HK-2 (cell line): ENCODE measurements around the gene POLD2.

Source experiments
- DNase-seq: peaks from one replicate; pipeline ENCODE4 v3.0.0-alpha.2; 2018; ENCODE audit not compliant: unreplicated experiment

Gene POLD2

DNA sequence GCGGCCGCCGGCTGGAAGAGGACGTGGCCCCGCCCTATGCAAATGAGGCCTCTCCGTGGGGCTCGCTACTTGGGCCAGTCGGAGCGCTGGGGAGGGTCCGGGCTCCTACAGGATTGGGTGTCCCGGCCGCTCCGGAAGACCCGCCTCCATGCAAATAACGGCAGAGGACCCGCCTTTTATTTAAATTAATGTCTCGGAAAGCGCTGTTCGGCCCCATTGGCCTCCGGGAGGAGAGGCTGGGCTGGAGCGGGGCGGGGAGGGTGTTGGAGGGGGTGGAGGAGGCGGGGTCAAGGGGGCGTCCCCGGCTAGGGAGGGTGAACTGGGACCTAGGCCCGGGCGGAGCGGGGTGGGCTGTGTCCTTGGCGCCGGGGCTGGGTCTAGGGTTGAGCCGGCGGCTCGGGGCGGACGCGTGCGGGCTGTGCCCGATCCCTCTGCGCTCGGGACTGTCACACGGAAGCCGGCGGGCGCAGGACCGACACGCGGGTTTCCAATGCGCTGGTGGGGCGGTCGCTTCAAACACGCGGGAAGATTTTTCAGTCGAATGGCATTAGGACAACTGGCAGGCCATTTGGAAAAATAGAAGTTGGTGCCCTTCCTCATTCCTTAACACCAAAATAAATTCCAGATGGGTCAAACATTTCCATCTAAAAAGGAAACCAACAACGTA is 40.7 kb downstream of the POLD2 start:
- peak; percentile 99 for DNase-seq

DNA sequence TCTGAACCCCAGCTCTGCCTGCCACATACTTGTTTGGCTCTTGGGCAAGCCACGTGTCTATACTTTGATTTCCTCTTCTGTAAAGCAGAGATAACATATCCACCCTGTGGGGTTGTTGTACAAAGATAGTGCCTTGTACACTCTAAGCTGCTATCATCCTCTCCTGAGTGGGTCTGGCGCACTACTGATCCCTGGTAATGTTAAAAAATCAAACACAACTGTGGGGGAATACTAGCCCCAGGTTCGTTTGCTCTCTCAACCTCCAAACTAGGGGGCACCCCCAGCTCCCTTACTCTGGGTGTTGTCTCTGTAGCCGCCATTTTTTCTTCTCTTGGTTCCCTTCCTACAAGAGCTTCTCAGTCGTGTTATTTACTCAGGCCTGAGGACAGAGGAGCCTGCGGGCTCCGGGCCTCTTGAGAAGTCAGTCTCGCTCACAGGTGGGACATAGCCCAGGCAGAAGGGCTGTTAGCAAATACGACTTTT is 42.0 kb downstream of the POLD2 start:
- no peak for DNase-seq

DNA sequence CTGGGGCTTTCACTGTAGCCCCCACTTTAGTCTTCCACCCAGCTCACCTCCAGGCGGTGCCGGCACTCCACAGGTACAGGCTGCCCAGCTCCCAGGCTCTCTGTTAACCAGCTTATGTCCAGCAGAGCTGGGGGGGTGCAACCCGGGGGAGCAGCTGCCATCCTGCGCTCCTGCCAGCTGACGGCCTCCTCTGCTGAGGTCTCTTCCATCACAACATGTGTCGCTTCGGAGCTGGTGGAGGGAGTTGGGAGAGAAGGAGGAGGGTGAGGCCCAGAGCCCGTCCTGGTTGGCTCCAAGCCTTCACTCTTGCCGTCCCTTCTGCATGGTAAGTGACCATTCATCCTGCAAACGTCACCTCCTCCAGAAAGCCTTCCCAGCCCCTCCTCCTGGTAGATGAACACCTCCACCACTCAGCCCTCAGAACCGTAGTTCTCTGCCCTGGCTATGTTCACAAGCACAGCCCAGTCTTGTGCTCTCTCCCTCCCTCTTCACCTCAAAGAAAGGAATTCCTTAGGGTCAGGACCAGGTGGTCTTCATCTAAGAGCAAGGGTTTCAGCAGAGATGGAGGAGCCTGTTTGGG is 42.6 kb downstream of the POLD2 start:
- DNase-seq: no peak

DNA sequence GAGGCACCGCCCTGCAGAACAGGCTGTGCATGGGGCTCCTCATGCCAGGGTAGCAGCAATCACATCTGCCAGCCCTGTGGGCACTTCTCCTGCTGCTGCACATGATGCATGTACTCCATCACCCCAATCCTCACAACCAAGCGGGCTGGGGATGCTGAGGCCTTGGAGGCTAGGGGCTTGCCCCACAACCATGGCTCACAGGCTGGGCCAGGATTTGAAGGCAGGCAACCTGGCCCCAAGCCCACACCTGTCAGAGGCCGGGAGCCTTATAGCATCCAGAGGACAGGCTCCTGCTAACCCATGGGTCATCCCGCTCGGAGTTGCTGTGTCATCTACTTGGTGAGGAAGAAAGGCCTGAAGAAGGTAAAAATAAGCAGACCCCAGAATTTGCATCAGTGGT is 43.2 kb downstream of the POLD2 start:
- DNase-seq: no peak

DNA sequence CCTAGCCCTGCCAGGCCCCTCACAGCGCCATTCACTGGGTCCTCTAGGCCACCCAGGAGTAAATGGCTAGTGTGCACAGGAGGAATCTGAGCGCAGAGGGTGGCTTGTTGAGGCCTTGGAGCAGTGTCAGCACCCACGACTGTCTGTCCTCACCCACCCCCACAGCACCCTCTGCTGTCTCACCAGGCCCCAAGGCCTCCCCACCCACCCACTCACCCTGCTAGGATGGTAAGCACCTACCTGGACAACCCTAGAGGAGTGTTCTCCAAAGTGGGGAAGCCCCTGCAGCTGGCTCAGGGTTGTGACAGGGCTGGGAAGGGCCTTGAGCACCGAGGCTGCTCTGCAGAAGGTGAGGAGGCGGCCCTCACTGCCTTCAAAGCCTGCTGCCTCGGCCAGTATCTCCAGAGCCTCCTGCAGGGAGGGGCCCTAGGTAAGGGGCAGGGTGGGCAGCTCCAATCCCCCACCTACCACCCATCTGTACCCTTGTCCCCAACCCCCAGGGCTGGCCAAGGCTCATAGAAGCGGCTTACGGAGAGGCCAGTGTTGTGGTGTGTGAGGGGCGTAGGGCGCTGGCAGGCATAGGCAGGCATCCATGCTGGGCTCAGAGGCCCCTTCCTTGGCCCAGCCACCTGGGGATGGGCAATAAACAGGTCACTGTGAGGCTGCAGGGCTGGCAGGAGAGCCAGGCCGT is 43.9 kb downstream of the POLD2 start:
- DNase-seq: no peak

DNA sequence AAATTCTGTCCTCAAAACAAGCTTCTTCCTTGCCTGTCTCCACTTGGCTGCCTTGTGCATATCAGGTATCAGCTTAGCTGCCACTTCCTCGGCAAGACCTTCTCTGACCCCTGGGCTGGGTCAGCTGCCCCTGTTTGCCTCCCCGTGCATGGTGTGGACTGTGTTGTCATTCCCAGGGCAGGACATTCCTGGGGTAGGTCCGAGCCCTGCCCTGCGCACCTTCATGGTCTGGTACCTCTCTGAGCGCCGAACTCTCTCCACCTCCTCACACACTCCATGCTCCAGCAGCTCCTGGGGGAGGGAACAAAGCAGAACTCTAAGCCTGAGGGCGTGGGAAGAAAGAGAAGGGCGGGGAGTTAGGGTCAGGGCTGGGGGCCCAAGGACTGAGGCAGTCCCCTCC is 44.8 kb downstream of the POLD2 start:
- DNase-seq: peak; percentile 71

DNA sequence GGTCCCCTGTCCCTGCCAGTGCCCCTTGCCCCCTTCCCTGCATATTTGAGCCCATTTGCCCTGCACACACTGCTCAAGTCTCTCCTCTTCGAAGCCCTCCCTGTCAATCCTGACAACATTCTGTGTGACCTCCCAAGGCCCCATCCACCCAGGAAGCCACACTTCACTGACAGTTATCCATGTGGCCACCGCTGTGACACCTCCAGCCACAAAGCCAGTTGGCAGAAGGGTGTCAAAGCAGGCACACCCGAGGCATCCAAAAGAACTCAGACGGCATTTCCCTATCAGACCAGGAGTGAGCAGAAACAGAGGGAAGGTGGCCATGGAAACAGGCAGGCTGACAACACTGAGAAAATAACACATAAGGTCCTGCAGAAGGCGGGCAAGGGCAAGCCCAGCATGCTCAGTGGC is 45.7 kb downstream of the POLD2 start:
- DNase-seq: no peak

DNA sequence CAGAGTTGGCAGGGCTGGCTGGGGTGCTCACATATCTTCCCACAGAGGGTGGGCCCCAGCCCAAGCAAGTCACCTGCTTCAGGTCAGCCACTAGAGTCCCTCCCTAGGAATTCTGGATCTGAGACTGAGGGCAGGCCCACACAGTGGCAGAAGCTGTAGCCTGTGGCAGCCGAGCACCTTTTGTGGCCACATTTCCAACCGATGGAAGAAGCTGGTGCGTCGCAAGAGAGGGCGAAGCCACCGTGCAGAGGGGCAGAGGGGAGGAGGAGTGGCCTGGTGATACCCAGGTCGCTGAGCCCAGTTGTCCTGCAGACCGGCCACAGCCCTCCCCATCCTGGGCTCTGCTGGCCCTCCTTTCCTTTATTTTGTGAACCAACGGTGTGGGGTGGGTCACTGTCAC is 46.3 kb downstream of the POLD2 start:
- DNase-seq: no peak

DNA sequence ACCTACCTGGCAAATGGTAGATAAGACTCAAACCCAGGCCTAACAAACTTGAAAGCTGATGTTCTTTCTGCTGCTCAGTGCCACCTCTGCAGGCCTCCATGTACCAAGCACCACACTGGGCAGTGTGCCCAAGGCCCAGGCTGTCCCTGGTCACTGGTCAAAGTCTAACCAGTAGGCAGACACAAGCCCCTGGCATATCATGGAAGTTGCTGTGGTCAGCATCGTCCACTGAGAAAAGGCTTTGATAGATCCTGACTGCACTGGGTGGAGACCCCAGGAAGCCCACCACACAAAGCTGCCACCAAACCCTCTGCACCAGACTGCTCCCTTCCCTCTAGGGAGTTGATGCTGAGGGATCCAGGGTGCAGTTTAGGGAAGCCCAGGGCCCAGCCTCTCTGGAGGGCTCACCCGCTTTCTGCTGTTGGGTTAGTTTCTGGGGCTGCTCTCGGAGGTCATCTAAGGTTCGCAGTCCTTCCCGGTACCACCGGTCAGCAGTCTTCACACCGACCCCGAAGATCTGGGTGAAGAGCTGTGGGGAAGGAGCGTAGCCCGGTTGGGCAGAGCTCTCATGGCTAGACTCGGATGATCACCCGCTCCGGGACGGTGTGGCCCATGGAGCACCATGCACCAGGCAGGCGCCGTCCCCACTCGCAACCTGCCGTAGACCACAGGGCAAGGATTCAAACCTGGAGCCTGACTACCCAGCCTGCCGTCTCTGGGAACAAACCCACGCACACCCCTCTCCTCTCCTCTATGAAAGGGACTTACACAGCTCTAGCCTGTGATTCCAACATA is 47.0 kb downstream of the POLD2 start:
- no peak for DNase-seq

DNA sequence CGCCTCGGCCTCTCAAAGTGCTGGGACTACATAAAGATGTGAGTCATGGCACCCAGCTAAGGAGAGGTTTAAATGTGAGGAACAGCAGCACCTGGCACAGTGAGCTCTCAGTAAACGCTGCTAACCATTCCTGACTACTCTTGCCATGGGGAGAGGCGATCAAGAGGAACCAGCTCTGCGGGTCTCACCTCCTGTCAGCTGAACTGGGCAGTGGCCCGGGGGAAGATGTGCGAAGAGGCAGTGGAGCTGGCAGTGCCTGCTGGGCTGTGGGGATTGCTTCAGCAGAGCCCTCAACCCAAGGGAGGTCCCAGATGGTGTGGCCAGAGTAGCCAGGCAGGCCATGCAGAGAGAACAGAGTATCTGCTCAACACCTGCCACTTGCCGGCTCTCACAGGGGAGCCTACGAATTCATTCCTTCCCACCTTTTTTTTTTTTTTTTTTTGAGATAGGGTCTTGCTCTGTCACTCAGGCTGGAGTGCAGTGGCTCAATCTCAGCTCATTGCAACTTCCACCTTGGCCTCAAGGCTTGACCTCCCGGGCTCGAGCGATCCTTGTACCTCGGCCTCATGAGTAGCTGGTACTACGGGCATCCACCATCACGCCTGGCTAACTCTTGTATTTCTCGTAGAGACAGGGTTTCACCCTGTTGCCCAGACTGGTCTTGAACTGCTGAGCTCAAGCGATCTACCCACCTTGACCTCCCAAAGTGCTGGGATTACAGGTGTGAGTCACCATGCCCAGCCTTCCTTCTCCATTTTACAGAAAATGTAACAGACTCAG is 47.9 kb downstream of the POLD2 start:
- no peak for DNase-seq

DNA sequence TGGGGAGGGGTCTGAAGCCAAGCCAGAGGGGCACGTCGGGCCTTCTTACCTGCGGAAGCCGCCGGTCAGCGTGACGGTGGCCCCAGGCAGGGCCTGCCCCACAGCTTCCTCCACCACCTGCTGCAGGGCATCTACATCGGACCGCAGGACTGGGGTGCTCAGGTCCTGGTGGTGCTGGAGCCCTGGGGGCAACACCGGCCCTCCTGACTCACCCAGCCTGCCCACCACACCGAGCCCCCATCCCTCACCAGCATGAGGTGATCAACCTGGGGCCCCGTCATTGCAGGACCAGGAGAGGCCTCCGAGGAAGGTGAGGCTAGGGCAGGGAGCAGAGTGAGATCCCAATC is 49.0 kb downstream of the POLD2 start:
- no peak for DNase-seq

DNA sequence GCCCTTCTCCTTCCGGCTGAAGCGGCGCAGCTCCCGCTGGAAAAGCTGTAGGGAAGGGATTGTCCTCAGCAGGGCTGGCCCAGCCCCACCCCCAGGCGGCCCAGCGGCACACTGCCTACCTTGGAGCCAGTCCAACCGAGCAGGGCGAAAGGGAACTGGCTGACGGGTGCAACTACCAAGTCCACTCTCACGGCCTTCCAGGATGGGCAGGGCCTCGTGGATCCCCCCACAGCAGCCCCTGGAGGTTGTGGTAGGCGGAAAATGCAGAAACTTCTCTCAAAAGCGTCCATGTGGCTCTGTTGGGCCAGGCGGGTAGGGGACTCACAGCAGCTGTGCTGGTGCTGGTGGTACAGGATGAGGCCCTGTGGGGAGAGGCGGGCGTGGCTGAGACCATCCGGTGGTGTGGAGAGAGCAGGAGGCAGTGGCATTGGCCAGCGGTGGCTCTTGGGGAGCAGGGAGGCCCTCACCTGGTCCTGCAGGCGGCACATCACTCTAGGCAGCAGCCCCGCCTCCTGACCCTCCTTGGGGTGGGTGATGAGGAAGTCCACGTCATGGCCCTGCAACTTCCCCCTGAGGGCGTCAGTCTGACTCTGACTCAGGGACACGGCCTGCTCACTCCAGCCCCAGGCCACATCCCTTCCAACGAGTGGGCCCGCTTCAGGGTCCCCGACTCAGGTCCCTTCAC is 49.5 kb downstream of the POLD2 start:
- no peak for DNase-seq

DNA sequence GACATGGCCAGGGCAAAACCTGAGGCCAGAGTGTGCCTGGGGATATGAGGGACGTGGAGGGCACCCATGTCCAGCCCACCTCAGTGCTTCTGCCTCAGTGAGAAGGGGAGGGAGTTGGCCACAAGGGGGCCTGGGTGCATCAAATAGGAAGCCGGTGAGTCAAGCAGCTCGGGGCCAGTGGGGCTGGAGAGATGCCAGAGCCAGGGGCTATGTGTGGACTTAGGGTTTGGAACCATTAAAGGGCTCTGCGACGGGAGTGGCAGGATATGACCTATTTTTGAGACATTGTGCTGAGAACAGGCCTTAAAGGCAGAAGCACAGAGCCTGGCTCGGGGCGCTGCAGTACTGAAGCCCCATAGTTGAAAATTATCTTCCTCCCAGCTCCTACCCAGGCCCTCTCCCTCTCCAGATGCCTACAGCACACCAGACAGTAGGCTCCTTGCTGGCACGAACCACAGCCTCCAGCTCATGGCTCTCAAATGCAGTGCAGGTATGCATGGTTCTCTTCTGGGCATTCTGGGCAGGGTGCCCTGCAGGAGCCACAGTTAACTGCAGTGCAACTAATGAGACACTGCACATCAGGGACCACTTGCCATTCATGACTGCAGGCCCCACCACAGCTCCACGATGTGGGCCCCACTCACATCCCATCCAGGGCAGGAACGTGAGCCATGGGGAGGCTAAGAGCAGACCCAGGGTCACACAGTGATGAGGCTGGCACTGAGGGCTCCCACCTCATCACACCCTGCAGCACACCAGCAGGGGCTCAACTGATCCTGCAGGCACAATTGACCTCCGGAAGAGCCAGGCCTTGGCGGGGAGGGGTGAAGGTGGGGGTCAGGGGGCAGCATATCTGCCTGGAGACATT is 50.8 kb downstream of the POLD2 start:
- peak; percentile 87 for DNase-seq

DNA sequence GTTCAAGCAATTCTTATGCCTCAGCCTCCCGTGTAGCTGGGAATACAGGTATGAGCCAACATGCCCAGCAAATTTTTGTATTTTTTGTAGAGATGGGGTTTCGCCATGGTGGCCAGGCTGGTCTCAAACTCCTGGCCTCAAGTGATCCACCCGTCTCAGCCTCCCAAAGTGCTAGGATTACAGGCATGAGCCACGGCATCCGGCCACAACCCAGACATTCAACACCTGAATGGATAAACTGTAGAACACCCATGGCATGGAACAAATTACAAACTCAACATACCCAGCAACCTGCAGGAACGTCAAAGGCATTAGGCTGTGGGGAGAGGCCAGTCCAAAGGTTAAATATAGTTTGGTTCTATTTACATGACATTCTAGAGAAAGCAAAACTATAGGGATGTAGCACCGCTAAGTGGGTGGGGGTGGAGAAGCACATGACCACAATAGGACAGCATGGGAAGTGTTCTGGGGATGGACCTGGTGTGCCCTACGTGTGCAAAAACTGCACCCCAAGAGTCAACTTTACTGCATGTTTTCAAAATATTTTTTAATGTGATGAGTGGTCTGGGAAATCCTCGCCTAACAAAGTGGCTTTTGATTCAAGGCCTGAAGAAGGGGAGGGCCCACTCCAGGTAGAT is 51.5 kb downstream of the POLD2 start:
- no peak for DNase-seq

DNA sequence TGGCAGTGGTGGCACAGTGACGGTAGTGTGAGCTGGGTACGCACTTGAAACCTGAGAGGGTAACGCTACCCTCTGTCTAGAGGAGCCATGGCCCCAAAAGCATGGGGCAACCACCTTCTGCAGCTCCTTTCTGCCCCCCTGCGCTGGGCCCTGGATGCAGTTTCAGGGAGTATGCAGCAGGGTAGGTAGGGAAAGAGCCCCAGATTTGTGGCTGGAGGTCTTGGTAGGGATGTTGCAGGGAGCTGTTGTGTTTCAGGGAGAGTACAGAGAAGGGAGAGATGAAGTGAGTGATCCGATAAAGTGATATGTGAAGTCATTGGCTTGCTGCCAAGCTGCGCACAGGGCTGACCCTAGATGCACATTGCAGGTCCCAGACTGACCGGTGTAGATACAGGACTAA is 55.3 kb downstream of the POLD2 start:
- no peak for DNase-seq

DNA sequence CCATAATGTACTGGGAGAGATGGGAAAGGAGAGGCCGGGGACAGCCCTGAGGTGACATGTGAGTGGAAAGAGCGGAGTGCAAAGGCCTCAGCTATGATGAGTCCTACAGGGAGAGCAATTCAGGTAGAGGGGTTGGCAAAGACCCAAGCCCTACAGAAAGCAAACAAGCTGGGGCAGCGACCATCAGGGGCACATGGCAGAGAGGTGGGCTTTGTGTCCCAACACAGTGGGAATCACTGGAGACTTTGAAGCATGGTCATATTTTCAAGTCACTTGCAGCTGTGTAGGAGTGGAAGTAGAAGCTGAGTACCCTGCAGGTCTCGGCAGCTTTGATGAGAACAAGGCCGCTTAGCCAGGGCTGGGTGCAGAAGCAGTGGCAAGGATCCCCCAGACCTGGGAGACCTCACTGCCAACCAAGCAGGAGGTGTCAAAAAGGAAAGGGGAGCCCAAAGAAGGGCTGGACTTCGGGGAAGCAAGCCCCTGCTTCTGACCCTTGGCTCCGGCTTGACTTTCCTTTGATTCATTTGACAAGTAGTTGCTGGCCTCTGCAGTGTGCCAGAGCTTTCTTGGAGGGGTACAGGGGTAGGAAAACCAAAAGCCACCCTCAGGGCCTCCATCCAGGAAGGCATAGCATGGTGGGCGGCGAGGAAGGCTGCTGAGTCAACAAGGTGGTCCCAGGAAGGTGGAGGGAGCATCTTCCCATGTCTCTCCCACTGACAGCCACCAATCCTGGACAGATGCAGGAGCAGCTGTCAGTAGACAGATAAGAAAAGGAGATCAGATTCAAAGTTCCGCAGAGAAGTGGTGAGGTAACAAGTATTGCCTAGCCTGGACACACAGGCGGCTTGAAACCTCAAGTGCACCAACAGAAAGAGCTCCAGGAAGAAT is 56.0 kb downstream of the POLD2 start:
- DNase-seq: no peak

DNA sequence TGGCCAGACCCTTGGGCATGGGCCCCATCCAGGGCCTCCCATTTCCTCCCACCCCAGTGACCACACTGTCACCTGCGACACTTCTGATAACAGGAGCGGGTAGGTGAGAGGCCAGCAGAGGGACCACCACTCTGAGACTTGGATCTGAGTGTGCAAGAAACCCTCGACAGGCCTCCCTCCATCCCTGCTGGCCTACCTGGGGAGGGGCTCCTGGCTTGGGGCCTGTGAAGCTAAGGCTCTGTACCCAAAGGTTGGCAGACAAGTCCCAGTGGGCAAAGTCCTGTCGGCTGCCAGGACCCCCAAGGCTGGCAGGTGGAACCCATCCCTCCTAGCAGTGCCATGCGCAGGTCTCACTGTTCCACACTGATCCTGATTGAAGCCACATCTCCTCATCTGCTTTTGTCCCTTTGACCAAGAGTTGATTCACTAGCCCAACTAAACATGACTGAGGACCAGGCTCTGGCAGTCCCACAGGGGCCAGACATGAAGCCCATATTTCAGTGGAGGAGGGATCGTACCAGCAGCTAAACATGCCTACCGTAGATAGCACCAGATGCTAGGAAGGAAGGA is 56.8 kb downstream of the POLD2 start:
- DNase-seq: no peak

DNA sequence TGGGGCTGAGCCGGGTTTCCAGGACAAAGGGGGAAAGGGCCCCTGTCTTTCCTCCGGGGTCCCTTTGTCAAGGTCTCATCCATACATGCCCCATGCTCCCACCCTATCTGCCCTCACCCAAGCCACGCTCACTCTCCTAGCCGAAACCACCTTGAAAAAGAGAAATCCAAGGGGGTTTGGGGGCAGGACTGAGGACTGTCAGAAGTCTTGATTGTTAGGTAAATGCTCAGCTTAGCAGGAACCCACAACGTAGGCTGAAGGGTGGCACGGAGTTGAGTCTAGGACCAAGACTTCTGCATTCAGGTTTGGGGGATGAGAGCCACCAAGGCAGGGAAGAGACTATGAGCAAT is 57.3 kb downstream of the POLD2 start:
- DNase-seq: no peak
